HG03066 (cell line): ENCODE results near the gene TICAM2.

ENCODE experiments used
- ATAC-seq: cut with Tn5 transposase; IDR thresholded peaks from one replicate; pipeline ENCODE4 v1.9.1; 2021; ENCODE audit warnings: low read depth; ENCODE audit not compliant: unreplicated experiment

TICAM2 gene

DNA sequence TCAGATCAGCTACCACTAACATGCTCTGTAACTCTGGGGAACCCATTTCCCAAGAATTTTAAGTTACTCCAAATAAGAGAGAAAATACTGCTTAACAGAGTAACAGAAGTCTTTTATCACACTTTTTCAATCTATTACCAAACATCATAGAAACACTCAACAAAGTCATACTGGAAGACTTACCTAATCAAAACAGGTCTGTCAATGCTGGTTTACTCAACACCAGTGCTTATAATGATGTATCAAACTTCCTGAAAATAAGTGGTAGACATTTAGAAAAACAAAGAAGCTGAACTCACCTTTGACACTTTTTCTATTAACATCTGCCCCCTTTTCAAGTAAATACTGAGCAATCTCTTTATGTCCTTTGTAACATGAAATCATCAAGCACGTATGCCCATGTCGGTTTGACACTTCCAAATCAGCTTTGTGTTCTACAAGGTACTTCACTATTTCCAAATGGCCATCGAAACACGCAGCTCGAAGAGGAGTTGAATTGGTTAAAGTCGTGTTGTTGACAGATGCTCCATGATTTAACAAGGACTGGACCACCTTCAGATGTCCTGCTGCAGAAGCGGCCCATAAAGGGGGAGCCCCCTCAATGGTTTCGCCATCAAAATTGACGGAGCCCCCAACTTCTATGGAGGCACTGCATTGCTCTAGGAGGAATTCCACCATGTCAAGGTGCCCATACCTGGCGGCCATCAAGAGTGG lies 59.5 kb downstream of the TICAM2 start:
- no peak for ATAC-seq

DNA sequence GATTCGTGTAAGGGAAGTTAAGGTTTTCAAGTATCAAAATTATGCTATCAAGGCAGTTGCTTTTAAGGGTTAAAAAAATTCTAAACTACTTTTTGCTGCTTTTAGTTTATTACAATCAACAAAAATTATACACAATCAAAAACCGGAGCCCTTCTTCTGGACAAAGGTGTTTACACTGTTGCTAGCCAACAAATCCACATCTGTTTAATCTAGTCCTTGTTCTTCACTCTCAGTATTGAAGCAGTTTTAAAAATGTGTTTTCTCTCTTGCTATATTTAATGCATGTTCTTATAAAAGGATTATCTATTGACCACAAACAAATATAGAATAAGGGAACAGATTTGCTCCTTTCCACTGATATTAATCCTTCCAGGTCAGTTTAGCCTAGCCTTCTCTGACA lies 60.2 kb downstream of the TICAM2 start:
- ATAC-seq, result no peak

DNA sequence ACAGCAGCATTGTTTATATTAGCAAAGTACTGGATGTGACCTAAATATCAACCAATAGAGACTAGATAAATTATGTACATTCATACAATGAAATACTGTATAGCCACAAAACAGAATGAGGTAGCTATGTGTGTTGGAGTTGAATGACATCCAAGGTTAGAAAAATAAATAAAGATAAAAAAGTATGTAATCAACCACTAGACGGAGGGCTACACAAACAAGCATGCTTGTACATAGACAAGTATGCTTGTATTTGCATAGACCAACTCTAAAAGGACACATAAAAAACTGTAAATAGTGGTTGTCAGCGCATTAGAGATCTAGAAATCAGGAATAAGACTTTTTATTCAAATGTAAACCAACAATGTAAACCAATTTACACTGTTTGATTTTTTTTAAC lies 60.7 kb downstream of the TICAM2 start:
- ATAC-seq, result no peak

DNA sequence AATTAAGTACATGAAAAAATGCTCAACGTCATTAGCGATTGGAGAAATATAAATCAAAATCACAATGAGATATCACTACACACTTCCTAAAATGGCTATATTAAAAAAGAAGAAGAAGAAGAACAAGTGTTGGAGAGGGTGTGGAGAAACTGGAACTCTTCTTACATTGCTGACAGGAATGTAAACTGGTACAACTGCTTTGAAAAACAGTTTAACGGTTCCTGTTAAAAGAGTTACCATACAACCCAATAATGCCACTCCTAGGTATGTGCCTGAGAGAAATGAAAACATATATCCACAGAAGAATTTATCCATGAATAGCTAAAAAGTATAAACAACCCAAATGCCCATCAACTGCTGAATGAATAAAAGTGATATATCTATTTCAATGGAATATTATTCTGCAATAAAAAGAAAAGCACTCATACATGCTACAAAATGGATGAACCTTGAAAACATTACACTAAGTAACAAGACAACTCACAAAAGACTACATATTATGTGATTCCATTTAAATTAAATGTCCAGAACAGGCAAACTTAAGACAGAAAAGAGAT lies 66.7 kb downstream of the TICAM2 start:
- ATAC-seq, result no peak

DNA sequence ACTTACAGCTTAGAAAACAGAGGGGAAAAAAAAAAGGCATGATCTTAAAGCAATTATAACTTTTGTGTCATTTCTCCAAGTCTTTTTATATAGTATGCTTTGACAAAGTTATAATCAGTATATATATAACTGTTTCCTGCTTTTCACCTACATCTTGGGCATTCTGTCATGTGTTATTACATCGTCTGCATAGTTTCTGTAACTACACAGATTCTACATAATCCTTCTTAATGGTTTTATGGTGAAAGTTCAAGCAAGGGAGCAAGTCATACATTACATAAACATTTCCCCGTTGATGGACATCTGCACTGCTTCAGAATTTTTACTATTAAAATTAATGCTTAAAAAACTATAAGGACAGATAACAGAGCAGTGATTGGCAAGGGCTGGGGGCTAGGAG lies 69.8 kb downstream of the TICAM2 start:
- no peak for ATAC-seq

DNA sequence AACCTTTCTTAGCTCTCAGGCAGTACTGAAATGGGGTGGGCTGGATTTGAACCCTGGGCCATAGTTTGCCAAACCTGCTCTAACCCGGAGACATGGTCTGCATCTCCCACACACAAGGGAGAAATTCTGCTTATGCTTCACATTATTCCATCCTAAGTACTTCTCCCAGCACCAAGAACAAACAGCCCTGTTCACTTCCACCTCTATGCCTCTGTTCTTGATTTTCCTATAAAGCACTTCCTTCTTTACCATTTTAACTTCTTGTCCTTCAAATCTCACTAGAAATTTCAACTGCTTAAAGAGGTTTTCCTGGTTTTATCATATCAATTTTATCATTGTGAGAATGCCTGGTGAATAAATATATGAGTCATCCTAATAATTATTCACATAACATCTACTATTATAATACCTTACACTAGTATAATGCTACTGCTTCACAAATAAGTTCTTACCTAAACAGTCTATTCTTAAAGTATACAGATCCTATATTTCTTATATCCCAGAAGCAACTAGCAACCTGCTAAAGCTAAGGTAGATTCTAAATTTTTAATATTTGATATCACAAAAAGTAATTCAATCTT lies 70.4 kb downstream of the TICAM2 start:
- ATAC-seq, result no peak

DNA sequence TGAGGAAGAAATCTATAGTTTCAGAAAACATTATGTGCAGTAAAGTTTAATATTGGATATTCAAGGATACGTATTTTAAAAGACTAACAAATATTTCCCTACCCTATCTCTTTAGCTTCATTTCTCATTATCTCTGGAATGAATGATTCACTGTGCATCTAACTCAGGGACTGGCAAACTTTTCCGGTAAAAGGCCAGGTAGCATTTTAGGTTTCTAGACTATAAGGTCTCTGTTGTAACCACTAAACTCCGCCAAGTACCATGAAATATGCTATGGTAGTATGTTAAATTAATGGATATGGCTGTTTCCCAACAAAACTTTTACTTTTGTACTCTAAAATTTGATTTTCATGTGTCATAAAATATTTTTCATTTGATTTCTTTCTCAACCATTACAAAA lies 70.9 kb downstream of the TICAM2 start:
- no peak for ATAC-seq

DNA sequence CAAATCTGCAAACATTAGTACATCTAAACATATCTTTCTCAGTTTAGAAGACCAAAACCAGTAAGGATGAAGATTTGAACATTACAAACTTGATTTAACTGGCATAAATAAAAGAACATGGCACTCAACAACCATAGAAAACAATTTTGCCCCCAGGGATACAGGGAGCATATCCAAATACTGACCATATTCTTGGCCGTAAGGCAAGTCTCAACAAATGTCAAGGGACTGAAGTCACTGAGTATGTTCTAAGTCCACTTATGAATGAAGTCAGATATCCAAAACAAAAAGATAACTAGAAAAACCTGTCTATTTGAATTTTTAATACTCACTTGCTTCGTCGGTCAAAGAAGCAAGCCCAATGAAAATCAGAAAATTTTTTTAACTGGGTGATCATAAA lies 71.9 kb downstream of the TICAM2 start:
- no peak for ATAC-seq
